ENCODE measurements around the gene PHF14.

DNA sequence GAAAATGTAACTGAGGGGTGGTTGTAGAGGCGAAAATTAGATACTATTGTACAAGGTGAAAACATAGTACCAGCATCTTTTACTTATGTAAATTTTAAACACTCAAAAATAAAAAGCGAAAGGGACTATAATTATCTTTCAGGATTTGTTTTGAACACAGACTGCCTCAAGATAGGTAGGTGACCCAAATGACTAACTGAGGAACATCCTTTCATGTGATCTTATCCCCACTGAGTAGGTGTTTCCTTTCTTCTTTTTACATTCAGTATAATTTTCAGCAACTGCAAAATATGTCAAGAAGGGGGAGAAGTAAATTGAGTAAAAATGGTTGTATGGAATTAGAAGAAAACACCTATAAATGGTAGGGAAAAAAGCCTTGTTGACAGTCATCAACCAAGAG, 236.7 kb downstream of the PHF14 start:
- no peak for TF ChIP-seq POLR2AphosphoS5 (IDR thresholded peaks at IDR 0.05; ENCODE audit: insufficient read depth, low read depth, low read length)
- TF ChIP-seq, protein P1, sequence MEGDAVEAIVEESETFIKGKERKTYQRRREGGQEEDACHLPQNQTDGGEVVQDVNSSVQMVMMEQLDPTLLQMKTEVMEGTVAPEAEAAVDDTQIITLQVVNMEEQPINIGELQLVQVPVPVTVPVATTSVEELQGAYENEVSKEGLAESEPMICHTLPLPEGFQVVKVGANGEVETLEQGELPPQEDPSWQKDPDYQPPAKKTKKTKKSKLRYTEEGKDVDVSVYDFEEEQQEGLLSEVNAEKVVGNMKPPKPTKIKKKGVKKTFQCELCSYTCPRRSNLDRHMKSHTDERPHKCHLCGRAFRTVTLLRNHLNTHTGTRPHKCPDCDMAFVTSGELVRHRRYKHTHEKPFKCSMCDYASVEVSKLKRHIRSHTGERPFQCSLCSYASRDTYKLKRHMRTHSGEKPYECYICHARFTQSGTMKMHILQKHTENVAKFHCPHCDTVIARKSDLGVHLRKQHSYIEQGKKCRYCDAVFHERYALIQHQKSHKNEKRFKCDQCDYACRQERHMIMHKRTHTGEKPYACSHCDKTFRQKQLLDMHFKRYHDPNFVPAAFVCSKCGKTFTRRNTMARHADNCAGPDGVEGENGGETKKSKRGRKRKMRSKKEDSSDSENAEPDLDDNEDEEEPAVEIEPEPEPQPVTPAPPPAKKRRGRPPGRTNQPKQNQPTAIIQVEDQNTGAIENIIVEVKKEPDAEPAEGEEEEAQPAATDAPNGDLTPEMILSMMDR (IDR thresholded peaks at IDR 0.05; ENCODE audit: extremely low read depth in 1 of 2, insufficient read depth in 1 of 2, low read depth in 1 of 2, low read length in 2 of 2), result no peak
- TF ChIP-seq POLR2A (IDR thresholded peaks at IDR 0.05; ENCODE audit: low read depth, low read length), result no peak
- no peak for TF ChIP-seq EZH2 (IDR thresholded peaks at IDR 0.05; ENCODE audit: borderline replicate concordance, low read depth, low read length, severe bottlenecking)
- TF ChIP-seq, protein P2, sequence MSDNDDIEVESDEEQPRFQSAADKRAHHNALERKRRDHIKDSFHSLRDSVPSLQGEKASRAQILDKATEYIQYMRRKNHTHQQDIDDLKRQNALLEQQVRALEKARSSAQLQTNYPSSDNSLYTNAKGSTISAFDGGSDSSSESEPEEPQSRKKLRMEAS (IDR thresholded peaks at IDR 0.05; ENCODE audit: insufficient read depth, insufficient read length), result no peak
- no peak for TF ChIP-seq MYC (IDR thresholded peaks at IDR 0.05; ENCODE audit: low read depth, low read length)
- no peak for TF ChIP-seq FOS (IDR thresholded peaks at IDR 0.05; ENCODE audit: borderline replicate concordance, insufficient read depth, low read length)
- no peak for TF ChIP-seq GATA2 (IDR thresholded peaks at IDR 0.05; ENCODE audit: insufficient read depth, insufficient read length, low read depth, low read length)
